ENCODE measurements around the gene CCDC14.
"Not testable (repeated sequence)": the region's sequence is repeated elsewhere in the genome, so short reads cannot be mapped to it uniquely, and the experiment has no call there.

The CCDC14 gene, protein sequence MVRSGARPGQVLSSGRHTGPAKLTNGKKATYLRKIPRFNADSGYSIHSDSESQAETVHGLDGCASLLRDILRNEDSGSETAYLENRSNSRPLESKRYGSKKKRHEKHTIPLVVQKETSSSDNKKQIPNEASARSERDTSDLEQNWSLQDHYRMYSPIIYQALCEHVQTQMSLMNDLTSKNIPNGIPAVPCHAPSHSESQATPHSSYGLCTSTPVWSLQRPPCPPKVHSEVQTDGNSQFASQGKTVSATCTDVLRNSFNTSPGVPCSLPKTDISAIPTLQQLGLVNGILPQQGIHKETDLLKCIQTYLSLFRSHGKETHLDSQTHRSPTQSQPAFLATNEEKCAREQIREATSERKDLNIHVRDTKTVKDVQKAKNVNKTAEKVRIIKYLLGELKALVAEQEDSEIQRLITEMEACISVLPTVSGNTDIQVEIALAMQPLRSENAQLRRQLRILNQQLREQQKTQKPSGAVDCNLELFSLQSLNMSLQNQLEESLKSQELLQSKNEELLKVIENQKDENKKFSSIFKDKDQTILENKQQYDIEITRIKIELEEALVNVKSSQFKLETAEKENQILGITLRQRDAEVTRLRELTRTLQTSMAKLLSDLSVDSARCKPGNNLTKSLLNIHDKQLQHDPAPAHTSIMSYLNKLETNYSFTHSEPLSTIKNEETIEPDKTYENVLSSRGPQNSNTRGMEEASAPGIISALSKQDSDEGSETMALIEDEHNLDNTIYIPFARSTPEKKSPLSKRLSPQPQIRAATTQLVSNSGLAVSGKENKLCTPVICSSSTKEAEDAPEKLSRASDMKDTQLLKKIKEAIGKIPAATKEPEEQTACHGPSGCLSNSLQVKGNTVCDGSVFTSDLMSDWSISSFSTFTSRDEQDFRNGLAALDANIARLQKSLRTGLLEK

DNA sequence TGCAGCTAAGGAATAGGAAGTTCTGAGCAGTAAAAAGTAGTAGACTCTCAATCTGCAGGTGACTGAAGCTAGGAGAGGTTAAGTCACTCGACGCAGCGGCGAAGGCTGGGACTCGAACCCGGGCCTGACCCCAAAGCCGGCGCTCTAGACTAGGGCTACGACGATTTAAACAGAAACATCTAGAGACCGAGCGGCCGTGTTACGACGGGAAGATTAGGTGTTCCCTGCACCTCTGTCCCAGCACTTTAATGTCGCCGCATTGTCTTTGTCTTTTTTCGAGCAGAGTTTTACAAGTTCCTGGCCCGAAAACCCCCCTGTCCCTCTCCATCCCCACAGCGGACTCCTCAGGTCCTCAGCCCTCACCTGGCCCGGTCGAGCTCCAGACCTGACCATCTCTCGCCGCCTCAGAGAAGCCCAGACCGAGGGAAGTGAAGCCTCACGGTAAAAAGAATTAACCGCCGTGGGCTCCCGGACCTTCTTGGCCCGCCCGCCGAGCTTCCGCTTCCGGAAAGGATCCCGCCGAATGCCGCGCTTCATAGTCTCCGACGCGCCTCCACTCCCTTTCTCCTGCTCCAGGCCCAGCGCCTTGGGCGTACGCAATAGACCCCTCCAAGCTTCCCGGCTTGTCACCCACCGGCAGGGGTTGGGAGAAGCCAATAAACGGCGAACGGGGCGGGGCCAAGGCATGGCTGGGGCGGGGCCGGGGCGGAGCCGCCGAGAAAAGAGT lies at the start of gene CCDC14:
CCDC14 (minus strand) TSS at position 449 of the 727 bp plus-strand sequence; CDS start at position 393, 56 bp downstream.
- DNase-seq (ENCODE audit: low spot score): peak; percentile 94

DNA sequence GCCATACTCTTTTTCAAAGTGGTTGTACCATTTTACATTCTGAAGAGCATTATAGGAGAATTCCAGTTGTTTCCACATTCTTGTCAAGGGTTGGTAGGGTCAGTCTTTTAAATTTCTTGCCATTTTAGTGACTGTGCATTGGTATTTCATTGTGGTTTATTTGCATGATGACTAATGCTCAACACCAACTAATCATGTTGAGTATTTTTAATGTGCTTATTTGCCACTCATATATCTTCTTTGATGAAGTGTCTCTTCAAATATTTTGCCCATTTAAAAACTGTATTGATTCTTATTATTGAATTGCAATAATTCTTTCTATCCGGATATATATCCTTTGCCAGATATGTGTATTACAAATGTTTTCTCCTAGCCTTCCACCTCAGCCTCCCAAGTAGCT lies 47.3 kb upstream of the CCDC14 start:
- DNase-seq (ENCODE audit: low spot score): not testable (repeated sequence)

DNA sequence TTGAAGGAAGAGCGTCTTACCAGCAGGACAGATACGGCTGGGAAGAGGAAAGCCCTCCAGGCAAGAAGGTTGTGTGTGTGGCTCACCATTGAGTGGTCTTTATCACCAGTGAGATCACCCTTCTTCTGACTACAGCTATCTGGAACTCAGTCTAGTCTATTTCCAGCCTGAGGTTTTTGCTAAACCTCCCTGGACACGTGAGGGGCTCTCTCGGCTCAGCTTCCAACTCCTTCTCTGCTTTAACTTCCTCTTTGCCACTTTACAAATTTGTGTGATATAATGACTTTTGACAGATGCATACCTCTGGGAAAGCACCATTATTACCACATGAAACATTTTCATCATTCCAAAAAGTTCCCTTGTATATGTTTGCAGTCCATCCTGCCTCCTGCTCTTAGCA lies 46.2 kb upstream of the CCDC14 start:
- no peak for DNase-seq (ENCODE audit: low spot score)

DNA sequence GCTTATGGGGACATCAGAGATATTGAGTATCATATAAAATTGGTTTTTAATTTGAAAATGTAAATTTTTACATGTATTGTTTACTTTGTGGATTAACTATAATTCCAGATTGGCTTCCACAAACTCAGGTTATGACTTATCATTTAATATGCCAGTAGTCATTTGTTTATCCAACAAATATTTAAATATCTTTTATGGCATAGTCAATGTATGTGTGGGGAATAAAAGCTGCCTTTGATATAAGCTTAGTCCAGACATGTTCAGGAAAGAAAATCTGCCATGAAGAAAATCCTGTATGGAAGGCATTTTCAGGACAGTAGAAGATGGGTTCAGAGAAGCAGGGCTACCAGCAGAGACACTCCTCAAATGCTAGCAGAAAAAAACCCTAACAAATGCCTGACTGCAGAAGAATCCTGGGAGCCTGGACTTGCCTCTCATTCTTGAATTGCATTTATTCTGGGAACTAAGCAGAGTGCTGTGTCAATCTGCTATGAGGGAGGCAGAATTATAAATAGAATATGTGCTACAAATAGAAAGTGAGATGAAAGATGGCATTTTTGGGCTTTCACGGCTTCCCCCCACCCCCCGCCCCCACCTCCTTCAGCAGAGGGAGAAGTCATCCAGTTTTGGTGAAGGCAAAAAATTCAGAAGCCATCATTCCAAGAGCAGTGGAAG lies 41.5 kb upstream of the CCDC14 start:
- not testable (repeated sequence) for DNase-seq (ENCODE audit: low spot score)

DNA sequence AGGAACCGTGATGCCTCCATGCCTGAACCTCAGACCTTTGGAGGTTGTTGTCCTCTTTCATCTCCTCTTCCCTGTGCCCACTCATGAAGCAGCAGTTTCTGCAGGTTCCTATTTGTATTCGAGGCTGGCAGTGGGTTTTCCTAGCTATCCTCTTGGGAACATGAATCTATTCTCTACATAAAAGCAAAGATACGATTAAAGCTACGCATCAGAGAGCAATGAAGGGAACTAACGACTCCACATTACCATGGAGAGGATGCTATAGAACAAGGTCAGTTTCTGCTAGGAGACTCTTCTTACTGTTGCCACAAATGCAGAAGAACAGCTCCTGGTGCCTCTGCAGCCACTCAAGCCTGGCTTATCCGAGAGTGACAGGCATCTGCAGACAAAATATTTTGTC lies 40.3 kb upstream of the CCDC14 start:
- DNase-seq (ENCODE audit: low spot score): not testable (repeated sequence)

DNA sequence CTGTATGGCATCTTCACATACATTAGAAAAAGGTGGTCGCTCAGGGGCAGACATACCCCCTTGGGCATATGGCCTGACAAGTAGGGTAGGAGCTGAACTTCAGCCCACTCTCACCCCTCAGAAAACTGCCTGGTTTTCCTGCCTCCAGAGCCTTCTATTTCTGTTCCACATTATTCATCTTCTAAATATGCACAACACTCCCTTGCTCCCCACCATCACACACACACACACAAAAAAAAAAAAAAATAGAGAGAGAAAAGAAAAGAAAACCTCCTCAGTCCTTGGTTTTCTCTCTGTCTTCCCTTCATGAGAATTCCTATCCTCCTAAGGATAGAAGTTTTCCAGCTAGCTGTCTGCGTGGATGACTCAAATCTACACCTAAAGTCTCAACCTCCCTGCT lies 36.5 kb upstream of the CCDC14 start:
- no peak for DNase-seq (ENCODE audit: low spot score)

DNA sequence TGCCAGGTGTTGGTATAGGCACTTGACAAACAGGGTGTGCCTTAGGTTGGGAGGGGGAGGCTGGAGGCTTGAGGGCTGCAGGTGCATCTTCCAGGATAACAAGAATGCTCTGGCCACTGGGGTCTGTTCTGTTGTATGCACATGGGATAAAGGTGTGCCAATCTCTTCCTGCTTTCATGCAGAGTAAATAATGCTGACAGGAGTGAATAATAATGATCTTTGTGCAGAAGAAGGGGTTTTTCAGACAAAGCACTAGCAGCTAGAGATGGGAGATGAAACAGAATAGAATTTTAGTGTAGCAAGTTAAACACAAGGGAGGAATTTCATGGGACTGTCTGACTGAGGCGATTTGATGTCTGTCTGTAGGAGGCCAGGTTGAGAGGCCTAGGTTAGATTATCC lies 32.8 kb upstream of the CCDC14 start:
- DNase-seq (ENCODE audit: low spot score): no peak

DNA sequence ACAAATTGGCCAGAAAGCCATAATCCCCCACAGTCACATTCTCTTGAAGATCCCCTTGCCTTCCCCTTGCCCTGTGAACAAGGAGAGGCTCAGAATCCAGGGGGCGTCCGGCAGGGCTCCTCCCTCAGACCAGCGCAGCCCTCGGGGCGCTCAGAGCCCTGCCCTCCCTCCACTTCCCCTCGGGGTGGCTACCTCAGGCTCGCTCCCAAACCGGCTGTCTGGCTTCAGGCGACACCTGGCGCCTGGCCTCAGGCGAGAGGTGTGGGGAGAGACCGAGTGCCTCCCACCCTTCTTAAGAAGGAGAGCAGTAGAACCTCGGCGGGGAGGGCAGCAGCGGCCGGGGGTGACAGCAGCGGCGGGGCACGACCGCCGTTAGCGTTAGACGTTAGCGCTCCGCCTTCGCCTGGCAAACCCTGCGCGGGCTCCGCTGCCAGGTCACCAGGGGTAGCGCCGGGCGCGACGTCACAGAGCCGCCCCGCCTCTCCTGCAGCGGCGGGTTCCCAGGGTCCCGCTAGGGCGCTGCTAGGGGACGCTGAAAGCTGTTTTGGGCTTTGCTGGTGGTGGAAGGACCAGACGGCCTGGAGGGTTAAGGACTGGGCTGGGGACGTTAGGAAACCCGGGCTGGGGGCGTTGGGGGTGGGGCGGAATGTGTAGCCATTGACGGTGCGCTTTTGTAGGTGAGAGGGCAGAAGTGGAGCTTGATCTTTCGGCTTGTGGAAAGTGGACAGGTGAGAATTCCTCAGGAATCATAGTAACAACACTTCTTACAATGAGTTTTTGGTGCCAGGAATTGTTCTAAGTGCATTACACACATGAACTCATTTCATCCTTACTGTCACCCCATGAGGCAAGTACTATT lies 30.9 kb upstream of the CCDC14 start, which contains the start of gene ROPN1:
ROPN1 (minus strand) TSS at position 395 of the 859 bp plus-strand sequence. CDS start 11,643 bp downstream, outside the sequence.
- DNase-seq (ENCODE audit: low spot score): not testable (repeated sequence)

DNA sequence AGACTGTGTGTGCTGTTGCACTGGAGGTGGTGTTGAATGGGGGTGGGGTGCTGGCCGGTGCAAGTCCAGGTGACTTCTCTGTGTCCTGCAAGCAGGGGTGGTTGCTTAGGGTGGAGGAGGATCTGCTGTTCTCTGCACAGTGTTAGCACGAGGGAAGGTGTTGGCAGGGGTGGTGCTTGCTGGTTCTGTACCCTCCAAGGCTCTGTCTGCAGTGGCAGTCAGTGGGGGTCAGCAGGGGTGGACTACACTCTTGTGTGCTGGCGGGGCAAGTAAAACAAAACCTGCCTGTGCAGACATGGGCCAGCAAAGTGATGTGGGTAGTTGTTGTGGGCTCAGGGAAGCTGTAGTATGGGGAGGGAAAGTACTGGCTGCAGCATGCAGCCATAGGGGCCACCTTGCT lies 25.4 kb upstream of the CCDC14 start:
- no peak for DNase-seq (ENCODE audit: low spot score)

DNA sequence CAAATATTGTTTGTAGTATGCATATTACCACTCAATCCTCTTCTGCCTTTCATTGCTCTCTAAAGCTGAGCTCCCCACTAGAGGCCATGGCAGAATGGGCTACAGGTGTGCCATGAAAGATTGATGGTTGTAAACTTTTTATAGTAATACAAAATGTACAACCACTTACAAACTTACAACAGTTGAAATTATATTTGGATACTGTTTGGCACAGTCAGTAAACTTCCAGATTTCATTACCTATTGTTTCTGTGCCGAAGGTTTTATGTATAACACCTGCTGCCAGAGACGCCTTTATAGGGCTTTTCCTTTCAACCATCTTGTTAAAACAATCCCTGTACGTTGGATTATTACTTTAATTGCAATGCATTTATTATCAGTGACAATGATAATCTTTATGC lies 23.9 kb upstream of the CCDC14 start:
- DNase-seq (ENCODE audit: low spot score): no peak

DNA sequence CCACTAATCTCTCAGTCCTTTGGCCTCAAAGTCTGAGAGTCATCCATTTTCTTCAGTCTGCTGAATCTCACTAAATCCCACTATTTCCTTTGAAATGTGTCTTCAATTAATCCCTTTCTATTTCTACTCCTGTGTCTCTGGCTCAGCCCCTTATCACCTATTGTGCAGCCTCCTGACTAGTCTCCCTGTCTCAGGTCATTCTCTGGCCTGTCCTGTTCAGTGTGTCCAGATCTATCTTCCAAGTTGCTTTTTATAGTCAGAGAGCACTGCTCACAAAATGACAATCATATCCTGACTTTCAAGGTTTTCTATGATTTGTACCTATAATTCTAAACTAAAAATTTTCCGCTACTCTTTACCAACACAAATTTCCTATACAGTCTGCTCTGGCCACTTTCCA lies 23.3 kb upstream of the CCDC14 start:
- no peak for DNase-seq (ENCODE audit: low spot score)

DNA sequence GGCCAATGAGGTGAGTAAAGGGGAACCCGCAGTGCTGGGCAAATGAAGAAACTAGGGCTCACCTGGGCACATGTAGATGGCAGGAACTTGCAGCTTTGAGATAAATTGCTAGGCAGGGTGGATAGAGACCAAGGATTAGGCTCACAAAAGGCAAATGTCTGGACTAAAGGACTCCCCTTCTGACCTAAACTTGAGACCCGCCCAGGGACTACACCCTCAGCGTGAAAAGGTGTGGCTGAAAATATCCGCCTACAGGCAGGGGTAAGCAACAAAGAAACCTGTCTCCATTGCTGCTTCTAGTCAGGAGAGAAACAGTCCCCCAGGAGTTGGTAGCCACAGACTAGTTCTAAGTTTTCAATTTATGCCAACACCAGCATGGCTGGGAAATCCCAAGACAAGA lies 20.3 kb upstream of the CCDC14 start:
- not testable (repeated sequence) for DNase-seq (ENCODE audit: low spot score)

DNA sequence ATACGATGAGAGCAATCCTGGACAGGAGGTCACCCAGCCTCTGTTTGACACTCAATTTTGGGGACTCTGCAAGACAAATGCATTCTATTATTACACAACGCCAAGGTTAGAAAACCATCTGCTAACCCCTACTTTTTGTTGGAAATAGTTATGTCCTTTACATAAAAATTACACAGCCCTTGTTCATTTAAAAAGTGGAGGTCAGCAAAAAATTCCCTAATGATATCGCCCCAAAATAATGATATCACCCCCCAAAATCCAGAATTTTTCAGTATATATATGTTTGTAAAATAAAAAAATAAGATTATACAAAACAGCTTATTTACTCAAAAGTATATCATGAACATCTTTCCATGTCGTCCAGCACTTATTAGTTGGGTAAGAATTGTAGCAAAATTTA lies 19.5 kb upstream of the CCDC14 start:
- no peak for DNase-seq (ENCODE audit: low spot score)

DNA sequence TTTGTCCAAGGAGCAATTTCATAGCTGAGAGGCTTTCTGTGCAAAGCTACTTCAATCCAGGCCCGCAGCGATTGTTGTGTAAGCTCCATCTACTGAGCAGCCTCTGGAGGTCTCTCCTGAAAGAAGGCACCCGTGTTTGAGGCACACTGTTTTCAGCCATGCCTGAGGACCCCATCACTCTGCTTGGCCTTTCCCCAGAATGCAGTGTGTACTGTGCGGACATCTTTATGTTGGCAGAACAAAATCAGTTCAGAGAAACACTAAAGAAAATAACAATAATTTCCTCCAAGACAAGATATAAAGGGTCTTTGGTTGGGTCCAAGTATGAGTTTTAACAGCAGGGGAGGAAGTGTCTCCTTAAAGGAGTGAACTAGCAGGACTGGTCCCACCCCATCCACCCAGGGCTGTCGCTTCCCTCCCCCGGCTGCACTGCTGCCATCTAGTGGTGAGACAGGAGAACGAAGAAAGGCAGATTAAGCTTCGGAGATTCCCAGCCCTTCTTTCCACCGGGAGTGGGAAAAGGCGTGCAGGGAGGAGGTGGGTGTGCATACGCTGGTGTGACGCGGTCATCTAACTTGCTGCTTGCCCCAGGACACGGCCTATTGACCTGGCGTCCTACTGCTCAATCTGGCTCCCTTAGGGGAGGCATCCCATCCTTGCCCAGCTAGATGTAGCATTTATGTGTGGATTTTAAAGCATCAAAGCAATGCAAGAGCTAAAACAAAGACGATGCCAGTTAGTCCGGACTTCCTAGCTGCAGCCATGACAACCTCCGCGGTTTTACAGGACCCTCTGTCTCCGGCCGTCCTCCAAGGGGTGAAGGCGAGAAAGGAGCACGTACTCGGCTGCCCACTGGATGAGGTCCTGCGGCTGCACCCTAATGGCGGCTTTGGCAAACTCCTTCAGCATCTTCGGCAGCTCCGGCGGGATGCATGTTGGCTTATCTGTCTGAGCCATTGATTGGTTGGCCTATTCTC lies 18.8 kb upstream of the CCDC14 start:
- peak; percentile 36 for DNase-seq (ENCODE audit: low spot score)

DNA sequence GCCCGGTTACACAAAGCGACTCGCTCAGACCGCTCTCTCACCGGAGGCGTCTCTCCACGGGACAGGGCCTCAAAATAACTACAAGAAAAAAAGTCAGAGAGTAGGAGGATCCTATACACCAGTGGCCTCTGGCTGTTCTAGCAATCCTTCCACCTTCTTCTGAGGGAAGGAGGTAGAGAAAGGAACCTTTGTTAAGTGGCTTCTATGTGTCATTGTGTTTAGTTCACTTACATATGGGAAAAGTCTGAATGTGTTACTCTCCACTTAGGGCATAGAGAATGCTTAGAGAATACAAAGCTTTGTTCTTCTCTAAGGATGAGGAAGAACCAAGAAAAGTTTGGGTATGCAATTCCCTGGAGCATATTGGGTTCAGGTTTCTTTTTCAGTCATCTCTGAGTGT lies 15.9 kb upstream of the CCDC14 start:
- not testable (repeated sequence) for DNase-seq (ENCODE audit: low spot score)

DNA sequence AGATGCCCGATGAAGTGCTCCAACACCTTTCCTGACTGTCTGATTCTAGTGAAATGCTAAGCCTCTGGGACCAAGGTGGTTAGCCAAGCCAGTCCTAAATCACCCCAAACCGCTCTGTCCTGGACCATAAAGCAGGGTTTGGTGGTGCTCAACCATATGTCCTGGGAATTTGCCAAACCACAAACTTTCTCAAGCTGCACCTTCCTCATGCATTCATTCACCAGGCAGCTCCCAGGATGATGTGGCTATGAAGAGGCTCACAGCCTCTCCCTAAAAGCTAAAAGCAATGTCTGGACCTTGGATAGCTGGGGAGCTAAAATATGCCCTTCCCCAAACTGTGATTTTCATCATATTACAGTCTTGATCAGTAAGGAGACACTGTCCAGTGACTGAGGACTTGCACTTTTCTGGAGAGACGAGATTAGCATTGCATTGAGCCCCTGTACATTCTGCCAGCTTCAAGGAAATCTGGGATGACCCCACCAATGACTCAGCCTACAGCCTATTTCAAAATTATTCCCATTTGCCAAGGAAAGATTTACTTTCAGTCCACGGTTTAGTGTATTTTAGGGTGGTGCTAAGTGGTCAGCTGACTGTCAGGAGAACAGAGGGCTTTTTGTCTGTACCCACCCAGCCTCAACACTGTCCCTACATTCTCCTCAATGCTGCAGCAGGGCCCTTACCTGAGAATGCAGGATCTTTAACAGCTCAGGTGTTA lies 15.3 kb upstream of the CCDC14 start:
- not testable (repeated sequence) for DNase-seq (ENCODE audit: low spot score)

DNA sequence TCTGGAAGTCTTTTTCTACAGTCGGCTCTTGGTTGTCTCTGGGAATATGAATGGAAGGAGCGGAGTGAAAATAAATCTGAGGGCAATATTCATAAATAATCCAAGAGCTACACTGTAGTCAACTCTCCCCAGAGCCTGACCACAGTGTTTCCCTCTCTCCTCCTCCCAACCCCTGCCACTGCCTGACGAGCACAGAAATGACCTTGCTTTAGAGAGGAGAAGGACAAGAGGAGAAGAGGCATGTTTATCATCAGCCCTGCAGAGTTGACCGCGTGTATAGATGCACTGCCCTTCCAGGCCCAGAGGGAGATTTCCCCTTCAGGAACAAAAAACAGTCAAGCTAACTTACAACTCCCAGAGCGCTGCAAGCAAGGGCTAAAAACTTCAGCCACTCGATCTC lies 14.0 kb upstream of the CCDC14 start:
- not testable (repeated sequence) for DNase-seq (ENCODE audit: low spot score)

DNA sequence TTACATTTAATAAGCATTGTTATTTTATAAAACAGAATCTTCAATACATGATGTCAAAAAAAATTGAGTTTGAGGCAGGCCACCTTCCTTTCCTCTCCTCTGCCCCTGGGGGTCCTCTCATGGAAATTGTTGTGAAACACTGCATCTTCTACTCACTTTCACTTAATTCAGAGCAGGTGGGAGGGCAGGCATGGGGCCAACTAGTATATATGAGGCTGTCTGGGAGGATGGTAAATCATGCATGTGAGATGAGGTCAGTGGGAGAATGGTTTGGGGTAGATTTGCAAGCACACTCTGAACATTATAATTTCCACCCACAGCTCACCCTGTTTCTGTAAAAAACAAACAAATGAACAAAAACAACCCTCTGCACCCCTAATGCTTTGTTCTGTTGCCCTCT lies 10.4 kb upstream of the CCDC14 start:
- DNase-seq (ENCODE audit: low spot score): no peak

DNA sequence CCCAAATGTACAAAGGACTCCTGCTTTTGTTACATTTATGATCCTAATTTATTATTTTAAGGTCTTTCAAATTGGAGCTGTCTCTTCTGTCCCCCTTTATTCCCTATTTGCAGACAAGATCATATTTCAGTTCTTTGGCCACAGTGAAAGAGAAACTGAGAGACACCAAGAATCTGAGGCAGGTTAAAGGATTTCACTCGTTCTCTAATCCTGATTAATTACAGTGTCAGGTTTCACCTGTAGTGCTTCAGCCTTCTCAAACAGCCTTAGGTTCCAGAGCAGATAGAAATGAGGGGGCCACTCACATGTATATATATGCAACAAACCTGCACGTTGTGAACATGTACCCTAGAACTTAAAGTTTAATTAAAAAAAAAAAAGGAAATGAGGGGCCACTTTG lies 6.2 kb upstream of the CCDC14 start:
- DNase-seq (ENCODE audit: low spot score): not testable (repeated sequence)
